BLaER1 (cell line): ENCODE data around the gene ARV1.
"Not testable (repeated sequence)": the region's sequence is repeated elsewhere in the genome, so short reads cannot be mapped to it uniquely, and the experiment has no call there.

ENCODE experiments used
- H3K27ac ChIP-seq: shearing (Covaris generic); formaldehyde crosslinking; 2 replicates; pipeline ENCODE4 v1.8.1; 2022
- H3K27me3 ChIP-seq: shearing (Covaris generic); formaldehyde crosslinking; 2 replicates; pipeline ENCODE4 v1.8.1; 2022
- H3K36me3 ChIP-seq: shearing (Covaris generic); formaldehyde crosslinking; 2 replicates; pipeline ENCODE4 v1.8.1; 2022
- H3K4me1 ChIP-seq: shearing (Covaris generic); formaldehyde crosslinking; 2 replicates; pipeline ENCODE4 v1.8.1; 2022
- H3K4me2 ChIP-seq: shearing (Covaris generic); formaldehyde crosslinking; 2 replicates; pipeline ENCODE4 v1.8.1; 2022
- H3K4me3 ChIP-seq: shearing (Covaris generic); formaldehyde crosslinking; 2 replicates; pipeline ENCODE4 v1.8.1; 2022
- H3K9ac ChIP-seq: shearing (Covaris generic); formaldehyde crosslinking; 2 replicates; pipeline ENCODE4 v1.8.1; 2022
- H3K9me3 ChIP-seq: shearing (Covaris generic); formaldehyde crosslinking; 2 replicates; pipeline ENCODE4 v1.8.1; 2022
- H4K20me1 ChIP-seq: shearing (Covaris generic); formaldehyde crosslinking; 2 replicates; pipeline ENCODE4 v1.8.1; 2022
- Cebpa-rat ChIP-seq: shearing (Covaris generic); IDR thresholded peaks from 2 replicates; pipeline ENCODE4 v1.8.1; 2022

Gene ARV1

DNA sequence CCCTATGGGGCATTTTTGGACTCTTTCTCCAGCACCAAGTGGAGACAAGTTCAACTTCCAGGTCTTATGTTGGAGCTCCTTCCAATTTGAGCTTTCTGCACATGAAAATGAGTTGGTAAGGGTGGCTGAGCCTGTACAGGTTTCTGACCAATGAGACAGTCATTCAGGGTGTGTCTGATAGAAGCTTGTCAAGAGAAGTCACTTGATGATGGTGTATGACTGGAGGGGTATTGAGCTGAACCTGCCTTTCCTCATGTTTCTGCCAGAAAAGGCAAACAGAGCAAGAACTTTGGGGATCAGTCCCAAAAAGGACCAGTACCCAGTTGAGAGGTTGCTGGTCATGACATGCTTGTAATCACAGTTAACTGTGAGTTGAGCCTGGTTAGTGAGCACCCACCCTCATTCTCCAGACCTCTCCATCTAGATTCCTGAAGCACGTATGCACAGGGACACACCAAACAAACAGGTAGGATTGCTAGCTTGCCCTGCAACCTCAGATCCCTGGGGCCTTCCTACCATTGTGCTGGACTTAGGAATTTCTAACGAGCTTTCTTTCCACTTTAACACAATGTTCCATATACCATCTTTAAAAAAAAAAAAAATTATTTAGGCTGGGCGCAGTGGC lies 34.6 kb downstream of the ARV1 start:
- Histone ChIP-seq H3K9me3 (no peaks in the 10 kb centered on the region), H3K4me2 (no peak overlapping the region), H4K20me1 (no peaks in the 10 kb centered on the region), H3K27me3 (no peaks in the 10 kb centered on the region), H3K36me3 (peaks cover 36% of the 10 kb centered on the region), H3K4me3 (no peak overlapping the region), H3K9ac (no peak overlapping the region), H3K4me1 (no peaks in the 10 kb centered on the region), H3K27ac (no peak overlapping the region)
- TF ChIP-seq Cebpa-rat, result no peak

GRCh38 chr1:231016234-231016633 lies 37.3 kb downstream of the ARV1 start:
- H3K4me2 ChIP-seq, result no peak overlapping the region
- H3K9me3 ChIP-seq, result no peaks in the 10 kb centered on the region

DNA sequence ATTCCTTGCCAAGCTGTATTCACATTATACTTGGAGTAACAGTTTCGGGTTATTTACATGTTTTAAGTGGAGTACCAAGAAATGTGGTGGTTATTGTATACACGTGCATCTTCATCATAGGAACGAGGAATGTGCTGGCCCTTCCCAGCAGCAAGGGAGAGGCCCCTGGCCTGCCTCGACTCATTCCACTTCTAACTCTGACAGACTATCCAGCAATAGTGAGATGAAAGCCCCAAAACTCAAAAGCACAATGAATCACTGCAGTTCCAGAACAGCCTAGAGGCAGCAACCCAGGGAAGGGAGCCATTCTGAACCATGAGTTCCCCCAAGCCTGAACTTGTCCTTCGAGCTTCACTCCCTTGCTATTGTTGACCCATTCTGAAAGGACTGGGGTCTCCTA lies 38.1 kb downstream of the ARV1 start:
- H3K36me3 ChIP-seq, result peaks cover 56% of the 10 kb centered on the region
- H3K9ac ChIP-seq, result no peak overlapping the region
- no peak overlapping the region for H3K4me2 ChIP-seq
- no peak overlapping the region for H3K4me3 ChIP-seq
- H3K4me1 ChIP-seq, result no peaks in the 10 kb centered on the region
- H3K9me3 ChIP-seq, result no peaks in the 10 kb centered on the region
- H4K20me1 ChIP-seq, result no peaks in the 10 kb centered on the region
- no peak overlapping the region for H3K27ac ChIP-seq
- no peaks in the 10 kb centered on the region for H3K27me3 ChIP-seq
- no peak for TF ChIP-seq Cebpa-rat

More at GRCh38 chr1:231016234-231016633, 37.3 kb downstream of the ARV1 start:
- H3K27me3 ChIP-seq, result no peaks in the 10 kb centered on the region
- no peak overlapping the region for H3K27ac ChIP-seq
- no peak for TF ChIP-seq Cebpa-rat
- peaks cover 59% of the 10 kb centered on the region for H3K36me3 ChIP-seq
- no peaks in the 10 kb centered on the region for H3K4me1 ChIP-seq
- no peak overlapping the region for H3K9ac ChIP-seq
- H3K4me3 ChIP-seq, result no peak overlapping the region
- H4K20me1 ChIP-seq, result no peaks in the 10 kb centered on the region

DNA sequence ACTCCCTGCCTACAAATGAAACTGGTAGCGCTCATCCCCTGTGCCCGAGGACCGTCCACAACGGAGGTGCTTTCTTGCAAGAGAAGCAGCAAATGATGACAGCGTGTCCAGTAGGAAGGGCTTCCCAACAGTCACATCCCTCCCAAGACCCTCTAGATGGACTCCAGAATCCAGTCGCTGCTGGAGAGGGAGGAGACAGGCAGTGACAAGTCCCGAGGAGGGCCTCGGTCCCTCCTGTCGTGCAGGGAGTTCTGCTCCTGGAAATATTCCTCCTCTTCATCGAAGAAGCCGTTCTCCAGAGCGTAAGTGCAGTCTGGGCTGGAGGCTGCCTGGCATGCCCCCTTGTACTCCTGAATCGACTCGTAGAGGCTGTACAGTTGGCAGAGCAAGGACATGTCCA lies 40.8 kb downstream of the ARV1 start:
- H3K9me3 ChIP-seq, result no peaks in the 10 kb centered on the region
- no peak overlapping the region for H3K9ac ChIP-seq
- no peak overlapping the region for H3K4me3 ChIP-seq
- H3K4me2 ChIP-seq, result no peak overlapping the region
- H3K36me3 ChIP-seq, result peaks cover 63% of the 10 kb centered on the region
- no peaks in the 10 kb centered on the region for H3K4me1 ChIP-seq
- TF ChIP-seq Cebpa-rat, result no peak
- no peaks in the 10 kb centered on the region for H4K20me1 ChIP-seq
- no peaks in the 10 kb centered on the region for H3K27me3 ChIP-seq
- H3K27ac ChIP-seq, result no peak overlapping the region

- no peak overlapping the region for H3K4me3 ChIP-seq
Observed at GRCh38 chr1:231020139-231020601, 41.3 kb downstream of the ARV1 start.

DNA sequence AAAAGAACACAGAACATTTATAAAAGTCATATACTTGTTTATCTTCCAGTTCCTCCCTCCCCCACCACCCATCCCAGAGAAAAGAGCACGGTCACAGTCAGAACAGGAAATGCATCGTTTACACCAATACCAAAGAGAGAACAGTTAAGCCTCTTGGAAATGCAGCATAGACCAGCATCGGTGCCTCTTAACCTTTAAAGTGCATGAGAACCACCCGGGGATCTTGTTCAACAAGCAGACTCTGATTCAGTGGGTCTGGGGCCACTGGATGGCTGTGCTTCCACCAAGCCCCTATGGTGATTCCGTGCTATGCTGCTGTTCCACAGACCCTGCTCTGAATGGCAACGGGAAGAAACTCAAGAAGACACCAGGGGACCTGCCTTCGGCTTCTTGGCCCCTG lies 41.9 kb downstream of the ARV1 start:
- no peak overlapping the region; the same call in 1 of the 2 replicates for H3K27ac ChIP-seq
- no peaks in the 10 kb centered on the region for H4K20me1 ChIP-seq
- no peaks in the 10 kb centered on the region for H3K4me1 ChIP-seq

More at GRCh38 chr1:231020139-231020601, 41.3 kb downstream of the ARV1 start:
- peaks cover 63% of the 10 kb centered on the region for H3K36me3 ChIP-seq
- H3K4me1 ChIP-seq, result no peaks in the 10 kb centered on the region
- no peak for TF ChIP-seq Cebpa-rat
- no peak overlapping the region for H3K9ac ChIP-seq
- no peaks in the 10 kb centered on the region for H4K20me1 ChIP-seq
- no peak overlapping the region for H3K4me2 ChIP-seq
- H3K27ac ChIP-seq, result no peak overlapping the region; the same call in 1 of the 2 replicates
- no peaks in the 10 kb centered on the region for H3K27me3 ChIP-seq
- H3K9me3 ChIP-seq, result no peaks in the 10 kb centered on the region

GRCh38 chr1:231021540-231022031 lies 42.7 kb downstream of the ARV1 start:
- H3K9ac ChIP-seq, result no peak overlapping the region
- no peaks in the 10 kb centered on the region for H3K27me3 ChIP-seq
- no peaks in the 10 kb centered on the region for H3K4me1 ChIP-seq
- no peak overlapping the region for H3K27ac ChIP-seq
- H3K4me3 ChIP-seq, result no peak overlapping the region
- H3K36me3 ChIP-seq, result peaks cover 52% of the 10 kb centered on the region
- no peak overlapping the region for H3K4me2 ChIP-seq
- no peaks in the 10 kb centered on the region for H3K9me3 ChIP-seq
- no peaks in the 10 kb centered on the region for H4K20me1 ChIP-seq
- TF ChIP-seq Cebpa-rat, result no peak

More for the DNA sequence above, 41.9 kb downstream of the ARV1 start:
- no peaks in the 10 kb centered on the region for H3K9me3 ChIP-seq
- no peak for TF ChIP-seq Cebpa-rat
- H3K27me3 ChIP-seq, result no peaks in the 10 kb centered on the region
- no peak overlapping the region for H3K4me2 ChIP-seq
- peaks cover 56% of the 10 kb centered on the region for H3K36me3 ChIP-seq
- no peak overlapping the region for H3K4me3 ChIP-seq
- H3K9ac ChIP-seq, result no peak overlapping the region

GRCh38 chr1:231022543-231022942 lies 43.6 kb downstream of the ARV1 start:
- H3K9ac ChIP-seq, H3K27ac ChIP-seq, H4K20me1 ChIP-seq, H3K27me3 ChIP-seq, H3K4me3 ChIP-seq, H3K4me1 ChIP-seq, H3K4me2 ChIP-seq, H3K9me3 ChIP-seq: not testable (repeated sequence)
- H3K36me3 ChIP-seq, result peaks cover 45% of the 10 kb centered on the region

DNA sequence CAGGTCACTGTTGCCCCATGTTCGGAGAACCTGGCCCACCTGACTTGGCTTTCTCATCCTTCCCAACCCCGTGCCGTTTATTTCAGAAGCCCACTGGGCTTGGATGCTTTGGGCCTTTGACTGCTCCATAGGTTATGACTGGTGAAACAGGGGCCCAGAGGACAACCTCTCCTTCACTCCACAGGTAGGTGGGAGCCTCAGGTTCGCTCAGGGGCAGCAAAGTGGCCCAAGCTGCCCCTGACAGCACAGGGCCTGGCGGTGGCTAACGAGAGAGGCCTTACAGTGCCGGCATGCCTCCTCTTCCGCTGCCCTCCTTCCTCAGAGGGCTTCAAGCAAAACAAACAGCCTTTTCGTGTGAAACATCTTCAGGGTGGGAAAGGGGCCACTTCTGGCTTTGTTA lies 44.3 kb downstream of the ARV1 start:
- Histone ChIP-seq H3K36me3 (peaks cover 38% of the 10 kb centered on the region), H3K4me3 (no peak overlapping the region)
- TF ChIP-seq Cebpa-rat, result no peak

DNA sequence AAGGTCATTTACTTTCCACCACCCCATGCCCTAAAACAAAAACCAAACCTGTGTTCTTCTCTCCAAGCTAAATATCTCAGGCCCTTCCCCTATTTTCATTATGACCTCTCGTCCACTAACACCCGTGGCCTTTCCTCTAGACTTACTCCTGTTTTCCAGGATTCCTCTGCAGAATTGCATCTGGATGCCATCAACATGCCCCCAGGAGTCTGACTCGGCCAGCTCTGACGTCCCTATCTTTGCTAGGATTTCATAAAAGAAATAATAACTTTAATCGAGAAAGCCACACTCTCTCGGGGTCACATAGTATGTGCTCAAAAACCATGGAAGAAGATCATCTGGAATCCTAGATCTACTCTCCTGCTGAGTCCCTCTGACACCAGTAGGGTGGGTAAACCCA lies 47.7 kb downstream of the ARV1 start:
- Histone ChIP-seq H3K27ac (no peak overlapping the region), H3K27me3 (no peaks in the 10 kb centered on the region), H3K9me3 (no peaks in the 10 kb centered on the region), H3K9ac (no peak overlapping the region), H3K4me2 (no peak overlapping the region), H3K36me3 (peaks cover 11% of the 10 kb centered on the region; the same call in 1 of the 2 replicates), H4K20me1 (peaks cover 29% of the 10 kb centered on the region), H3K4me1 (peaks cover 43% of the 10 kb centered on the region), H3K4me3 (no peak overlapping the region)
- TF ChIP-seq Cebpa-rat, result no peak

More for the DNA sequence above, 44.3 kb downstream of the ARV1 start:
- Histone ChIP-seq H3K27me3 (no peaks in the 10 kb centered on the region), H3K9me3 (no peaks in the 10 kb centered on the region), H3K4me2 (no peak overlapping the region), H3K4me1 (peaks cover 10% of the 10 kb centered on the region), H3K9ac (no peak overlapping the region), H4K20me1 (no peaks in the 10 kb centered on the region), H3K27ac (no peak overlapping the region)
